ENCODE results near the gene HBZ. TPM values are rescaled to one million over a fixed set of nuclear protein-coding genes. Genes with fewer than 3 reads are reported as not detected.

The HBZ gene
- total and polyA plus RNA-seq, 2 of the 8 experiments (the other 6 are each of a cell fraction or from before 2014, with no cell fraction given), result 0.12 TPM; not detected in 1

GRCh38 chr16:180681-181564 lies 28.5 kb downstream of the HBZ start (continued):
- TF ChIP-seq CHD7 (IDR thresholded peaks at IDR 0.05; ENCODE audit: insufficient replicate concordance, low read length), result no peak
- no peak for TF ChIP-seq POU5F1 (IDR thresholded peaks at IDR 0.05; ENCODE audit: low read depth, low read length)
- 0 out of 2 replicates have a peak, but pooled peaks have one; percentile 16 for TF ChIP-seq TAF1 (IDR thresholded peaks at IDR 0.05; ENCODE audit: low read depth, low read length)
- peak in 1 of 2 experiments; percentile 32; a peak in 1 of 4 replicates for TF ChIP-seq HDAC2 (IDR thresholded peaks at IDR 0.05; ENCODE audit: borderline replicate concordance in 1 of 2, low read depth in 2 of 2, low read length in 2 of 2)
- TF ChIP-seq SIRT6 (IDR thresholded peaks at IDR 0.05; ENCODE audit: low read length), result no peak
- TF ChIP-seq BCL11A (IDR thresholded peaks at IDR 0.05; ENCODE audit: low read depth in 2 of 2, low read length in 2 of 2), result no peak
- no peak for TF ChIP-seq RFX5 (IDR thresholded peaks at IDR 0.05; ENCODE audit: borderline replicate concordance, low read depth, low read length)
- 0 out of 2 replicates have a peak, but pooled peaks have one; percentile 28 for TF ChIP-seq TEAD4 (IDR thresholded peaks at IDR 0.05; ENCODE audit: low read depth, low read length)
- TF ChIP-seq FOSL1 (IDR thresholded peaks at IDR 0.05; ENCODE audit: insufficient read depth, low read depth, low read length), result no peak
- no peak for TF ChIP-seq JUN (IDR thresholded peaks at IDR 0.05; ENCODE audit: low read depth, low read length)
